NCI-H1105 treated with DMSO at 0.1 percent for 48 hours (cell line): ENCODE results near the gene BUD23.
"Not testable (repeated sequence)": the region's sequence is repeated elsewhere in the genome, so short reads cannot be mapped to it uniquely, and the experiment has no call there.

ENCODE experiments used
- DNase-seq: peaks from one replicate; lab custom pipeline; 2025; lab: John Stamatoyannopoulos, UW

BUD23 gene

DNA sequence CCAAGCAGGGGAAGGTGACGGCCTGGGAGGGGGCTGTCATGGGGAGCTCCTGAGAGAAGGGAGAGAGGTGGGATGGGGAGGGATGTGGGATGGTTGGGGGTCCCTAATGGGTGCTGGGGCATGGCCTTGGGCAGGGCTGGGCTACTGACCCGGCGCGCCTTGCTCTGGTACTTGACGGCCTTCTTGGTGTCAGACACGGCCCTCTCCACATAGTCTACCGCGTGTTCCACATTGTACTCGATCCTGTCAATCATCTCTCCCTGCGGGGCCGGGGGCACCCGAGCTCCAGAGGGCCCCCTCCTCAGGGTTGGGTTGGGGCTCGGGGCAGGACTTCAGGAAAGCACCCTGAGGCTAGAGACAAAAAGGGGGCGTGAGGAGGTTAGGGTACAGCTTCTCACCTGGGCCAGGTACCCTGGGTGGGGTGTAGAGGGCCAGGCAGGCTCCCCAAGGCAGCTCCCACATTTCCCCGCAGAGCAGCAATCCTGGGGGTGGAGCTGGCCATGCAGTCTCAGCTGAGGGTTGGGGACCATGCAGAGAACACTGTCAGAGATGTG lies 17.3 kb downstream of the BUD23 start:
- DNase-seq, result no peak

DNA sequence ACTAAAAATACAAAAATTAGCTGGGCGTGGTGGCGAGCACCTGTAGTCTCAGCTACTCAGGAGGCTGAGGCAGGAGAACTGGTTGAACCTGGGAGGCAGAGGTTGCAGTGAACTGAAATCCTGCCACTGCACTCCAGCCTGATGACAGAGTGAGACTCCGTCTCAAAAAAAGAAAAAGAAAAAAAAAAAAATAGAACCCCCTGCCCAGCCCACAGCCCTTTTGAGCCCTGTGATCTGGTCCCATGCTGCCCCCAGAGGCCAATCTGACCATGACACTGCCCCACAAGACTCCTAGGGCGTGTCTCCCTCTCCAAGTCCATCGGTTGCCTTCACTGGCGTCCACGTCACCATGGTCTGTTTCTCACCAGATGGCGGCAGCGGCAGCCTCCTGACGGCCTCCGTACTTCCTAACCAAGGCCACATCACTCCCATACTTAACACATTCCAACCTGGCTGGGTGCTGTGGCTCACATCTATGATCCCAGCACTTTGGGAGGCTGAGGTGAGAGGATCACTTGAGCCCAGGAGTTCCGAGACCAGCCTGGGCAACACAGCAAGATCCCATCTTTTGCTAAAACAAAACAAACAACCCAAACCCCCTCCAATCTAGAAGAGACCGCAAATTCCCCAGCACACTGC lies 18.1 kb downstream of the BUD23 start:
- no peak for DNase-seq

DNA sequence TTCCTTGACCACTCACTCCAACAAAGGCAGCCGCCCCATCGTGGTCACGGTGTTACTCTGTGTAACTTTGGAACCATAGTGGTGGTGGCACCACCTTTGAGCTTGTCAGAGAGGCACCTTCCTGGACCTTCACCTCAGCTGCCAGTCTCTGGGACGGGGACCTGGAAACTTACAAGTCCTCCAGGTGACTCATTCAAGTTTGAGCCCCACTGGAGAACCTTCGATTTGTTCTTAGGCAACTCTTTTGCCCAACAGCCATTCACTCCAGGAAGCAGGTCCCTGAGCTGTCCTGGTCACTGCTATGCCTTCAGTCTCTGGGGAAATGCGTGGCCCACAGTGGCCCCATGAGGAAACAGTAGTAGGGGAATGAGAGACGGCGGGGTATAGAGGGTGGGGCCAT lies 18.8 kb downstream of the BUD23 start:
- no peak for DNase-seq

DNA sequence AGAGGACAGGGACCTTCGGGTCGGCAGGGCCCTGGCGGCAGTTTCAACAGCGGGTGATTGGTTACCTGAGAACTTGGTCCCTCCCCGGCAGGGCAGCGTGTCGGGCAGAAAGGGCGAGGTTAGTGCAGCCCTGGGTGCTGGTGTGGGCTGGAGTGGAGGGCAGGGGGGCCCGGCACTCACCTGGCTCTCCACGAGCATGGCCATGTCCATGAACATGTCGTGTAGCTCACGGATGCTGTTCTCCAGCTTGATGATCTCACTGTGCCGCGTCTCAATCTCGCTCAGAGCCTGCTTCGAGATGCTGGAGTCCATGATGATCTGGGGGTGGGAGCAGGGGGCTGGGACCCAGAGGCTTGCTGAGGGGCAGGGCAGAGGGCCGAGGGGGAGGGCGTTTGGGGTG lies 19.3 kb downstream of the BUD23 start:
- DNase-seq, result no peak

DNA sequence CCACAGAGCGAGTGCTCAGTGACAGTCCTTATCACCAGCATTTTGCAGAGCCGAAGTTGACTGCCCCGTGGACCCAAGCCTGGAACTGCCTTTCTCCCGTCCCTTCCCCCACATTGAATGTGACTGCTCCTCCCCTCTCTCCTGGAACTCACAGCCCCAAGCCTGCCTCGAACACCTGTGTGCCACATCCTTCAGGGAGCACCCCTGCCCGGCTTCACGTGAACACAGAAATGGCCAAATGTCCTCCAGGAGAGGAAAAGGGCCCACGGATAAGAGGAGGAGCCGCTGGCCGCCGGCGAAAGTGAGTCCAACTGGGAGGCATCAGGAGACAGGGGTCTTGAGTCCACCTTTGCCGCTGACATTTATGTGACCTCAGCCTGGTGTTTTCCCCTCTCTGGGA lies 19.8 kb downstream of the BUD23 start:
- DNase-seq, result no peak

DNA sequence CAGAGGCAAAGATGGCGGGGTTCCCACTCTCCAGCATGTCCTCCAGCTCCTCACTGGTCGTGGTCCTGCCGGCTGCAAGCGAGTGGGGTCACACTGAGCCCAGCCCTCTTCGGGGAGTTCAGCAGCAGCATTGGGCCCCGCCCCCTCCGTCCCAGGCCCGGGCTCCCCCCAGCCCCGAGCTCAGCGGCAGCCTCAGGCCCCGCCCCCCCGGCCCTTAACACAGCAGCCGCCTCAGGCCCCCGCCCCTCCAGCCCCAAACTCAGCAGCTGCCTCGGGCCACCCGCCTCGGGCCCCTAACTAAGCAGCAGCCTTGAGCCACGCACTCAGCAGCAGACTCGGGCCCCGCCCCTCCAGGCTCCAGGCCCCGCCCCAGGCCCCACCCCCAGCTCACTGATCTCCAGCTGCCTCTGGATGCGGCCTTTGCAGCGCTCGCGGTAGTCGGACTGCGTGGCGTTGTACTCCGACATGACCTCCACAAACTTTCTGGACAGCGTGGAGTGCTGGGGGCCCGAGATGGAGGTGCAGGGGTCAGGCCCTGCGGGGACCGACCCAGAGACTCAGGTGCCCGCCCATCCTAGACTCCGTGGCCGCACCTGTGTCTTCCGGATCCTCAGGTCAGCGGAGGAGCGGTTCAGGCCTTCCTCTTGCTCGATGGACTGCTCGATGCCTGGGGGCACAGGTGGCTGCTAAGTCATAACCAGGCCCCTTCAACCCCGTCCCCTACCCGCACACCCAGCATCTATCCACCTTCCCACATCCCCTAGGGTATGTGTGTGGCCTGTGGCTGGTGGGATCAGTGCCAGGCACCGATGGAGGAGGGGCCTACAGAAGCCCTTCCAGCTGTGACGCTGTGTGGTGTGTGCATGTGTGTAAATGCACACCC lies 20.6 kb downstream of the BUD23 start:
- no peak for DNase-seq

DNA sequence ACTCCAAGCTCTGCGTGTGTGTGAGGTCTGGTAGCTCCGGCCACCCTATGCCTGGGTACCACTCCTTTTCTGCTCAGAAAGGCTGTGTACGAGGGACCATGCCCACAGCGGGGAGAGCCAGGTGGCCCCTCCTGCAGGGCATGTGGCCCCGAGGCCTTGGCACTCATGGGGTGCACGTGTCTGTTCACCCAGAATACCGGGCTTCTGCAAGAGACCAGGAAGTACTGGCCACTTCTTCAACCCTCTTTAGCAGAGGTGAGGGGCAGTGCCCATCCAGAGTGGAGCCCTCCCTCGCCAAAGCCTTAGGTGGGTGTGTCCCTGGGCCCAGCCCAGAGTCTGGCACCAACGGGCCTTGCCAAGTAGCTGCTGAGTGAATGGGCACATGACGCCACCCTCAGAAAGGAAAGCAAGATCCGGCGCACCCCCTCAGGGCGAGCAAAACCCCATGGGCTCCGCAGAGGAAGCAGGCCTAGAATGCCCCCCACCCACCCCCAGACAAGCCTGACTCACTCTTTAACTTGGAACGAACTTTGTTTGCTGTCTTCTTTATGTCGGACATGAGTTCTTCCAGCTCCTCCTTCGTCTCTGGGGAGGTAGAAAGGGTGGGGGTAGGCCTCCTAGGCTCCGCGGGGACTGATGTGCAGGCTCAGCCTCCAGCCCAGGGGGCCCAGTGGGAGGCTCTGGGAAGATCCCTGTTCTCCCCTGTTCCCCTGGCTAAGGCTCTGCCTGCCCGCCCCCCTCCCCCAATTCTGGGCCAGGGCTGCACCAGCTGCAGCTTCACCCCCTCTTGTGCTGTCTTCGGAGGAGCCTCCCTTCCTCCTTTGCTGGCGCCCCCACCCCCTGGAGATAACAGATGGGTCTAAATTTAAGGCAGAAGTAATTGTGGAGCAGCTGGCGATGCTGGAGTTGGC lies 21.5 kb downstream of the BUD23 start:
- DNase-seq, result no peak

DNA sequence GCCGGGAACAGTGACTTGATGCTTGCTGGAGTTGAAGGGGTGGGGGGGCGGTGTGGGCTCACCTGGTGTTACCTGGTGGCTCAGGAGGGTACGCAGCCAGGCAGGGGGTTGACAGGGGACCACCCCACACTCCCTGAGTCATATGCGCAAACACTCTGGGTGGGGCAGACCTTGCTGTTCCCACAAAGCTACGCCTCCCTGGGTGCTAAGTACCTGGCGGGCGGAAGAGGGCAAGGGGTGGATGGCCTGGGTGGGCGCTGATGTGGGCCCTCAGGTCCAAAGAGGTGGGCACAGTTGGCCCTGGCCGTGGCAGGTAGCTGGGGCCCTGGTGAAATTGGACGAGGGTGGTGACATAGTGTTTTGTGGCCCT lies 22.1 kb downstream of the BUD23 start:
- no peak for DNase-seq

DNA sequence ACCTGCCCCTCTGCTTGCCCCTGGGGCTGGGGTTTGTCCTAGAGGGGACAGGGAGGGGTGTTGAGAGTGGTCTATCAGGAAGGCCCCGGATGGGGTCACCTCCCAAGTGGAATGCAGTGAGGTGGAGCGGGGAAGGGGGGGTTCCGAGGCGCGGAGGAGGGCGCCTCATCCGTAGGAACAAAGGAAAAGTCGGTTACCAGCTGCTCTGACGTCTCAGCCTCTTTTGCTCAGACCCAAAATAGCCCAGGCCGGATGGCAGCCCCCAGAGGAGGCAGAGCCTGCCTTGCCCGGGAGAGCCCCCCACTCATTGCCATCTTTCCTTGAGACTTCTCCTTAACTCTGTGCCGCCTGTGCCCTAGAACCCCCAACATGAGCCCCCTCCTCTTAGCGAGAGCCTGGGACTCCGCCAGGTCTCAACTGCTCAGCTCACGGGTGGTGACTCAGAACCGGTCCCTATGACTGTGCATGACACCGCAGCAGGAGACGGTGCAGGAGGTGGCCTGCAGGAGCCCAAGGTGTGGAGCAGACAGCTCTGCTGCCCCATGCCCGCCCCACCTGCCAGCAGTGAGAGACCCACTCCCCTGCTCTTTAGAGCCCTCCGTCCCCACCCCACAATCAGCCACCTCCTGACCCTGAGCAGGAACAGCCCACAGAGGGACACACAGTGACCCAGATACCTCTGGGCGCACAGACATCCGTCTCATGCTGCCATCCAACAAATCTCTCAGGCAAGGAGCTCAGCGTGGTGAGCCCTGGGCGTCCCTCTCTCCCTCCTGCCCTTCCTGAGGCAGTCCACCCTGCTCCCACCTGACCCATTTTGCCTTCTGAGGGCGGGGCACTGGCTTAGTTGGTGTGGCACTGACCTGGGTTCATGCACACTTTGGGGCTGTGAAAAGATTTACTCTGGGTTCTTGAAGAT lies 23.0 kb downstream of the BUD23 start:
- no peak for DNase-seq

DNA sequence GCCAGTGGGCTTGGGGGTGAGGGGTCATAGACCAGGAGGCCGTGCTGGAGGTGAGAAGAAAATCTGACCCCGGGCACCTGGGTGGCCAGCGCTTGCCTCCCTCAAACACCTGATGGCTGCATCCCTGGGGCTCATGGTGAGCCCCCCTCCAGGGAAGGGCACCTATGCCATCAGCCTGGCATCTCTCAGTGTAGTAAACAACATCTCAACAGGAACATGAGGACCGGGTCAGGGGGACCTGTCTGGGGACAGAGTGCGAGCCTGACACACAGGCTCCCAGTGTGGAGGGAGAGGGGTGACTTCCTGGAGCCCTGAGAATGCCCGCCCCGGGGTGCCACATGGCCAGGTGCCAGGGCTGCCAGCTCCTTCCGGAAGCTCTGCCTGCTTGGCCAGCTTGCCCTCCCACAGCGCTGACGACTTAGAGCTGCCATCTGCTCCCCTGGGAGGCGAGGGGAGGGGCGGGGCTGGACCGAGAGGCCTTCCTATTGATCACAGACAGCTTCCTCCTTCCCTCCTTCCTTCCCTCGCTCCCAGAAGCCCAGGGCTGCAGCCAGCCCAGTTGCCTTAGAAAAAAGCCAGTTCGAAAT lies 23.7 kb downstream of the BUD23 start:
- DNase-seq, result peak; percentile 46

DNA sequence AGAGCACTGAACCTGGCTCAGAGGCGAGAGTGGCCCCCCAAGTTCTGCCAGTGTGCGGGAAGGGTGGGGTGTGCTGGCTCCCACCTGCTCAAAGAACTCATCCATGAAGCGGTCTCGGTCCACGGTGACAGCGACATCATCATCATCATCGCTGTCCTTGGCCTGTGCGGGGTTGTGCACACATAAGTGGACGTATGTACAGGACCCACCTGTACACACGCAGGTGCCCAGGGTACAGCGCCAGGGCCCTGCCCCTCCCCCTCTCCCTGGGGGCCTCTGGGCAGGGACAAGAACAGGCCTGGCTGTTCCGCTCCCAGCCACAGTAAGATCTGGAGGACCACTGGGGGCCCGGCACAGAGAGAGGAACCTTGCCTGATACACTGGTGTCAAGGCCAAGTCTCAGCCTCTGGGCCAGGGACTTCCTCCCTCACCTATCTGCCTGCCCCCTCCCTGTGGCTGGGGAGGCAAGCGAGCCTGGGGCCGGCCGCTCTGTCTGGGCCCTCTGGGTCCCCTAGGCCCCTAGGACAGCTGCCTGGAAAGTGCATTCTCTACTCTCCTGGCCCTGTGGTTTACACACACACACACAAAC lies 25.7 kb downstream of the BUD23 start:
- no peak for DNase-seq

DNA sequence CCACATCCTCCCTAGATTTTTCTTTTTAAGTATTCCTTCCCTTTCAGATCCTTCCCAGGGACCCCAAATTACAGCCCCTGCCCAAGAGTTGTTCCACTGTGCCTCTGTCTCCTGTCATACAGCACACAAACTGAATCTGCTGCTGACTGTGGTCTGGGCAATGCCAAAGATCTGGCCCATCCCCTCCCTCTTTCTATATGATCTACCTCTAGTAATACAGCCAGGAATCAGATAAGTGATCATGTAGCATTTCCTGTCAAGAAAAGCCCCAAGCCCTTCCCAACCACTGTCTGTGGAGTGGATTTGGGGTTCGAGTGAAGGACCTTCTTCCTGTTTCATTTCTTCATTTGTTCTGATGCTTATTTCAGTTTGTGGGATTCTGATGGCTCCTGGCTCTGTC lies 29.4 kb downstream of the BUD23 start:
- DNase-seq, result no peak

DNA sequence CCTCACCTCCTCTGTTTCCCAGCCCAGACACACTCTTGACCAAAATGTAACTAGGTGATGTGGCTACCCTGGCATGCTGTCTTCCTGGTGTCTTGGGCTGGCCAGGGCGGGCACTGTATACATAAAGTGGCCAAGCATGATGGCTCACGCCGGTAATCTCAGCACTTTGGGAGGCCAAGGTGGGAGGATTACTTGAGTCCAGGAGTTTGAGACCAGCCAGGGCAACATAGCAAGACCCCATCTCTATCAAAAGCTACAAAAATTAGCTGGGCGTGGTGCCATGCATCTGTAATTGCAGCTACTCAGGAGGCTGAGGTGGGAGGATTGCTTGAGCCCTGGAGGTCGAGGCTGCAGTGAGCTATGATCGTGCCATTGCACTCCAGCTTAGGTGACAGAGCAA lies 29.9 kb downstream of the BUD23 start:
- not testable (repeated sequence) for DNase-seq

DNA sequence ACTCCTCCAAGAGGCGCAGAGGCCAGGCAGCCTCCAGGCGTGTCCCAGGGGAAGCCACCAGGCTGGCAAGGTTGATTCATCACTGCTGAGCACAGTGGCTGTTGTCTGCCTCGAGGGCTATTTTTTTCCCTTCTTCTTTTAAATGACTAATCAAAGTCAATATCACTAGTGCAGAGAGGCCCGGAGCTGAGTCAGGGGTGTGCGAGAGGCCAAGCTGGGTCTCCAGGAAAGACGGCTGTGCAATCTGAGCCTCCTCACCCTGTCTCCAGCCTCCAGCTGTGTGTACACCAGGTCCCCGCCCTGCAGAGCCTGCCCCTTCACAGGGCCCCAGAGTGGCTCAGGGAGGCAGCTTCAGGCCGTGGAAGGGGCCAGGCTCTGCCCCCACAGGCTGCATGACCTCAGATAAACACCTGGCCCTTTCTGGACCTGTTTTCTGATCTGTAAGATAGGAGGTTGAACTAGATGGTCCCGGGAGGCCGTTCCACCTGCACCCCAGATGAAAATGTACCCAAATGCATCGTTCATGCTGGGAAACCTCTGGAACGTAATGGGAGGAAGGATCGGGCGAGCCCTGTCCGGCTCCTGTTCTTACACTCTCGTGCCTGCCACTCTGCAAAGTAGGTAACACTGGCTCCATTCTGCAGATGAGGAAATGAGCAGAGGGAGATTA lies 32.4 kb downstream of the BUD23 start:
- no peak for DNase-seq

DNA sequence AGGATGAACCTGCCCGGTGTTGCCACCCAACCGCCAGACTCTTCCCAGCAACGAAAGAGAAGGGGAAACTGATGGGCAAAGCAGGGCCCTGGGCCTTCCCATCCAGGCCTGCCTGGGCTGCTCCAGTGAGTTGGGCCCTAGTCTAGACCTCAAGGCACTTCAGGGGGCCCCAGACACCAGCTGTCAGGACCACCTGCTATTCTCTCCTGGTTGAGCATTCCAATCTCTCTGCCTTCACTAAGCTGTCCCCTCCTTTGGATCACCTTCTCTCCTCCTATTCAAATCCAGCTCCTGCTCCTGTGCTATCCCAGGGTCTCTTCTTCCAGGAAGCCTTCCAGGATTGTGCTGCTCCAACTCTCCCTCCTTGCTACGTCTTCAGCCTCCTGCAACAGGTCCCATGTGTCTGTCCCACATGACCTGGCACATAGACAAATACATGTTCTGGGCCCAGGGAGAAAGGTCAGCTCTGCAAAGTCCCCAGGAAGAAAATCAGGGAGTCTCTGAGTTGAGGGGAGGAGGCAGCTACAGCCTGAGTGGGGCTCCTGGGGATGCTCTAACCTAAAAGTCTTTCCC lies 33.0 kb downstream of the BUD23 start:
- DNase-seq, result no peak

DNA sequence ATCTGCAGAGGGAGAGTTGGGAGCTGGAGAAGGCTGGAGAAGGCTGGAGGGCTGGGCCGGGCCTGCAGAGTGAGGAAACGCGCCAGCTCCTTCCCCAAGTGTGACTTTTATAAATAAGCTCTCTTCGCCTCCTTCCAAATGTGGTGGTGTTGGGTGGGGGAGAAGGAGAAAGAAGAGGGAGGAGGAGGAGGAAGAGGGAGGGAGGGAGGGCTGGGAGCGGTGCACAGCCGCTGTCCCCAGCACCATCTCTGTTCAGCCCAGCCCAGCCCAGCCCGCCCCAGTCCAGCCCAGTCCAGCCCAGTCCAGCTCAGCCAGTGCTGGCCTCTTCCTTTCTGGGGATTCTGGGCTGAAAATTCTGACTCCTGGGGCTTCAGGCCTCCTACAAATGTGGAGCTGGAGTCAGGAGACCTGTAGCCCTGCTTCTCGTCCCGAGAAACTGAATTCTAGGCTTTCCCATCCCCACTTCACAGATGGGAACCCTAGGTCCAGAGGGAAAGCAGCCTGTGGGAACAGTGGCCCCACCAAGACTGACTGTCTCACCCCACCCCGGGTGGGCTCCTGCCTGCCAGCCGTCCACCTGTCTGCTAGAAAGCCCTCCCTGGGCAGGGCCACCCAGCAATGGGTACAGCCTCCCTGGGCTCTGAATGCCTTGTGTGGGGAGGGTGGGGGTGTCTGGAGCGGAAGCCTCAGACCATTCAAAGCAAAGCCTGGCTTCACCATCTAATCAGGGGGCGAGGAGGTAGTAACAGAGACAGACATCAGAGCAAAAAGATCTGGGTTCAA lies 33.8 kb downstream of the BUD23 start:
- DNase-seq, result no peak

DNA sequence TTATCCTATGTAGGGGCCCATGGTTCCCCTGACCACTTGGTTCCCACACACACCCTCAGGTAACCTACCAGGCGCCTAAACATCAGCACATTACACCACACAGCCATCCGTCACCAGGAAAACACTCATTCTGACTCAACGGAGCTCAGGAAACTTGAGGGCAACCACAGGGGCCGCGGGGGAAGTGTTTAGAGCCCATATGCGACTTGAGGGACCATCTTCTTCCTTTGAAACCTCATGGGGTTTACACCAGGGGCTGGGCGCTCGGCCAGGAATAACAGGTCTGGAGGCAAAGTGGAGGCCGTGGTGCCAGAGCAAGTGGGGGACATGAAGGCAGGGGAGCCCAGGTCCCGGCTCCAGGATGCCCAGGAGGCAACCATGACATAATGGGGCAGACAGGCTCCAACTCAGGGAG lies 34.6 kb downstream of the BUD23 start:
- no peak for DNase-seq

DNA sequence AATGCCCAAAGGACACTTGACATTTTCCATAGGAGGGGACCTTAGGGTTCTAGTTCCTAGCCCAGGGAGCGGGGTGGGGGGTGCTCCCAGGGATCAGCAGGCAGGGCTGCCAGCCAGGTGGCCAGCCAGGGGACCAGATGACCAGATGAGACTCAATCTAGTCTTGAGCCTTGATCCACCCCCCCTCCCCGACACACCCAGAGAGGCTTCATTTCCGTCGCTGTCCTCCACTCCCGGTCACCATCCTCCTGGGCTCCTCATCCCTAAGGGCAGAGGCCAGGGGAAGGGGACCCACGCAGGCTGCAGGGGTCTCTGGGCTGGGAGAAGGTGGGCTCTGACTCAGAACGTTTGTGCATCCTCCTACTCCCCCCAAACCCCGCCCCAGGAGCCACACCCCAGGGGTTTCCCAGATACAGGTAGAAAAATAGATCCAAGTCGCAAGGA lies 35.1 kb downstream of the BUD23 start:
- no peak for DNase-seq
